Hepatocyte (in vitro differentiated cells): Measurements from ENCODE around the gene TMA16.

Experiments used
- EZH2 ChIP-seq: fragments of 200-600 bp; sonication (generic); IDR thresholded peaks from 2 replicates; pipeline ENCODE4 v1.6.1; 2016; ENCODE audit warnings: antibody characterized with exemption, mild to moderate bottlenecking, borderline replicate concordance
- EZH2phosphoT487 ChIP-seq: fragments of 200-600 bp; sonication (generic); IDR thresholded peaks from one replicate; pipeline ENCODE4 v1.6.1; 2018; ENCODE audit warnings: antibody characterized with exemption, mild to moderate bottlenecking, low read depth, moderate library complexity; ENCODE audit not compliant: unreplicated experiment, severe bottlenecking
- TF ChIP-seq, protein P1 (sequence below): fragments of 200-600 bp; sonication (generic); IDR thresholded peaks from 2 replicates; pipeline ENCODE4 v1.5.1; 2016; ENCODE audit warnings: antibody characterized with exemption, mild to moderate bottlenecking; ENCODE audit not compliant: poor library complexity

DNA sequence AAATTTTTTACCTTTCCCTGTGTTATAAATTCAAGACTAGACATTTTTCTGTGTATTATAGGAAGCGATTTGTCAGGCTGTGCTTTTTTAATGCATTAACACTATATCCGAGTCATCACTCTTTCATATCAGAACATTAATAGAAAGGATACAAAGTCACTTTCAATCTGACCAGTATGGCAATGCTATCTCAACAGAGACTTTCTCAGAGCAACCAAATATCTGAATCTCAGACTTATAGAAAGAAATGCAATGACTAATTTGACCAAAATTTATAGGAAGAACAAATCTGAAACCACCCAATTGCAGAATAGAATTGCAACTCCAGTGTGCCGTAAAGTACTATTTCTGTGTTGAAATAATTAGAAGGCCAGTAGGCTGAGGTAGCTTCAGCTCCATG lies 20.5 kb upstream of the TMA16 start:
- TF ChIP-seq, protein P1, sequence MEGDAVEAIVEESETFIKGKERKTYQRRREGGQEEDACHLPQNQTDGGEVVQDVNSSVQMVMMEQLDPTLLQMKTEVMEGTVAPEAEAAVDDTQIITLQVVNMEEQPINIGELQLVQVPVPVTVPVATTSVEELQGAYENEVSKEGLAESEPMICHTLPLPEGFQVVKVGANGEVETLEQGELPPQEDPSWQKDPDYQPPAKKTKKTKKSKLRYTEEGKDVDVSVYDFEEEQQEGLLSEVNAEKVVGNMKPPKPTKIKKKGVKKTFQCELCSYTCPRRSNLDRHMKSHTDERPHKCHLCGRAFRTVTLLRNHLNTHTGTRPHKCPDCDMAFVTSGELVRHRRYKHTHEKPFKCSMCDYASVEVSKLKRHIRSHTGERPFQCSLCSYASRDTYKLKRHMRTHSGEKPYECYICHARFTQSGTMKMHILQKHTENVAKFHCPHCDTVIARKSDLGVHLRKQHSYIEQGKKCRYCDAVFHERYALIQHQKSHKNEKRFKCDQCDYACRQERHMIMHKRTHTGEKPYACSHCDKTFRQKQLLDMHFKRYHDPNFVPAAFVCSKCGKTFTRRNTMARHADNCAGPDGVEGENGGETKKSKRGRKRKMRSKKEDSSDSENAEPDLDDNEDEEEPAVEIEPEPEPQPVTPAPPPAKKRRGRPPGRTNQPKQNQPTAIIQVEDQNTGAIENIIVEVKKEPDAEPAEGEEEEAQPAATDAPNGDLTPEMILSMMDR = no peak
- no peak for TF ChIP-seq EZH2phosphoT487
- no peak for TF ChIP-seq EZH2
